Mononuclear cell (primary cell): ENCODE data around the gene TBC1D22A. TPM values are rescaled to one million over a fixed set of nuclear protein-coding genes. Genes with fewer than 3 reads are reported as not detected.

Experiments
- H3K27me3 ChIP-seq: 2 replicates; pipeline ENCODE4 v1.6.0; 2011; ENCODE audit warnings: low read length, control low read depth; ENCODE audit not compliant: insufficient read depth
- H3K4me1 ChIP-seq: 2 replicates; pipeline ENCODE4 v1.5.1; 2011; ENCODE audit warnings: mild to moderate bottlenecking, low read length, control low read depth; ENCODE audit not compliant: insufficient read depth
- H3K4me3 ChIP-seq: 2 replicates; pipeline ENCODE4 v1.5.1; 2011; ENCODE audit warnings: mild to moderate bottlenecking, low read length, moderate library complexity
- H3K9me3 ChIP-seq: 2 replicates; pipeline ENCODE4 v1.5.1; 2011; ENCODE audit warnings: low read depth, mild to moderate bottlenecking, control low read depth, low read length
- total RNA-seq: library from RNA; depleted of rRNA; stranded (reverse); fragments of >200 nt; gene quantifications from one replicate; pipeline ENCODE4 v1.2.3, GENCODE V29; 2012

Gene TBC1D22A
- total RNA-seq, 1 donor, result 14.1 TPM

GRCh38 chr22:47090591-47091245 lies 328.3 kb downstream of the TBC1D22A start:
- no peak overlapping the region for H3K4me3 ChIP-seq
- no peaks in the 10 kb centered on the region for H3K9me3 ChIP-seq
- no peaks in the 10 kb centered on the region for H3K27me3 ChIP-seq
- peaks cover 11% of the 10 kb centered on the region for H3K4me1 ChIP-seq

- no peaks in the 10 kb centered on the region for H3K27me3 ChIP-seq
- H3K4me3 ChIP-seq, result no peak overlapping the region
- H3K9me3 ChIP-seq, result no peaks in the 10 kb centered on the region
- H3K4me1 ChIP-seq, result peaks cover 11% of the 10 kb centered on the region
Observed at GRCh38 chr22:47091246-47091651, 328.8 kb downstream of the TBC1D22A start.

DNA sequence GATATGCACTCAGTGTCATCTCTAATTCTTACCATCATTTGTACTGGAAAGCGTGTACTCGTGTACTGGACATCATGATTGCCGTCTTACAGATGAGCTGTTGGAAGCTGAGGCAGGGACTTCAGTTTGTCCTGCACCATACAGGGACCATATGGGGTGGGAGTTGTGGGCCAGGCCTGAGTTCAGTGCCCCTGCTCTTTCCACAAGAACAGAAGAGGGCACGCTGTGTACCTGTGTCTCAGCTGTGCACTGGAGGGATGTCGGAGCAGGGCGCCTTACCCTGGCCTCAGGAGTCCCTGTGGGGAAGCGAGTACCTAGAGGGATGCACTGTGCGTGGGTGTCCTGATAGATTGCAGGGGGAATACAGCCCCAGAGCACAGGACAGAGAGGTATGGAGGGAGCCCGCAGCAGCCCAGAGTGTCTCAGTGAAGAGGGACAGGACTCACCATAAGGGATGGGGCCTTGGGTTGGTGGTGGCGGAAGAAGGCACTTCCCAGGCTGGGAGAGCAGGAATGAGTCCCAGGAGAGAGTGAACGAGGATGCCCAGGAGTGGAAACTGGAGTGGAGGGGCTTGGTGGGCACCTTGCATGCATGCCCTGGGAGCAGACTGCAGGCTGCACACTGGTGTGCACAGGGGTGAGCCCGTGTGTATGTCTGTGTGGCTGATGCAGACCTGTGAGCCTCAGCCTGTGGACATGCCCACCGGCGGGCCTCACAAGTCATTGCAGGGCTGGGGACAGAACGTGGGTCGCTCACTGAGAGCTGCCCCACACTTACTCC lies 329.7 kb downstream of the TBC1D22A start:
- Histone ChIP-seq H3K4me3 (no peak overlapping the region), H3K27me3 (no peaks in the 10 kb centered on the region), H3K9me3 (no peaks in the 10 kb centered on the region), H3K4me1 (peaks cover 11% of the 10 kb centered on the region)

- peaks cover 11% of the 10 kb centered on the region for H3K4me1 ChIP-seq
- H3K4me3 ChIP-seq, result no peak overlapping the region
- no peaks in the 10 kb centered on the region for H3K27me3 ChIP-seq
- H3K9me3 ChIP-seq, result no peaks in the 10 kb centered on the region
Observed at GRCh38 chr22:47092896-47093311, 330.5 kb downstream of the TBC1D22A start.

DNA sequence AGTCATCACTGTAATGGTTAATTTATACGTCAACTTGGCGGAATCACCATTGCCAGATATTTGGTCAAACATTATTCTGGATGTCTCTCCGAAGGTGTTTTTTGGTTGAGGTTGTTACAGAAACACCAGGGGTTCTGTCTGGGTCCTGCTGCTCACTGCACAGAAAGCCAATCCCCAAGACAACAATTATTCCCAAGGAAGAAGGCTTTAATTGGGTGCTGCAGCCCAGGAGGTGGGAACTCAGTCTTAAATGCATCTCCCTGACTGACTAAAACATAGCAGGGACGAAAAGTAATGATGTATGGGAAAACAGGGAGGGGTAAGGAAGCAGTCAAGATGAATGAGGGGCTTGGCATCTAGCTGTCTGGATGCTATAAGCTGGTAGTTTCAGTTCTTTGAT lies 331.3 kb downstream of the TBC1D22A start:
- no peak overlapping the region for H3K4me3 ChIP-seq
- no peaks in the 10 kb centered on the region for H3K27me3 ChIP-seq
- peaks cover 11% of the 10 kb centered on the region for H3K4me1 ChIP-seq
- H3K9me3 ChIP-seq, result no peaks in the 10 kb centered on the region

- no peaks in the 10 kb centered on the region for H3K27me3 ChIP-seq
- no peaks in the 10 kb centered on the region for H3K9me3 ChIP-seq
- peaks cover 10% of the 10 kb centered on the region for H3K4me1 ChIP-seq
- no peak overlapping the region for H3K4me3 ChIP-seq
Observed at GRCh38 chr22:47094861-47095330, 332.4 kb downstream of the TBC1D22A start.

DNA sequence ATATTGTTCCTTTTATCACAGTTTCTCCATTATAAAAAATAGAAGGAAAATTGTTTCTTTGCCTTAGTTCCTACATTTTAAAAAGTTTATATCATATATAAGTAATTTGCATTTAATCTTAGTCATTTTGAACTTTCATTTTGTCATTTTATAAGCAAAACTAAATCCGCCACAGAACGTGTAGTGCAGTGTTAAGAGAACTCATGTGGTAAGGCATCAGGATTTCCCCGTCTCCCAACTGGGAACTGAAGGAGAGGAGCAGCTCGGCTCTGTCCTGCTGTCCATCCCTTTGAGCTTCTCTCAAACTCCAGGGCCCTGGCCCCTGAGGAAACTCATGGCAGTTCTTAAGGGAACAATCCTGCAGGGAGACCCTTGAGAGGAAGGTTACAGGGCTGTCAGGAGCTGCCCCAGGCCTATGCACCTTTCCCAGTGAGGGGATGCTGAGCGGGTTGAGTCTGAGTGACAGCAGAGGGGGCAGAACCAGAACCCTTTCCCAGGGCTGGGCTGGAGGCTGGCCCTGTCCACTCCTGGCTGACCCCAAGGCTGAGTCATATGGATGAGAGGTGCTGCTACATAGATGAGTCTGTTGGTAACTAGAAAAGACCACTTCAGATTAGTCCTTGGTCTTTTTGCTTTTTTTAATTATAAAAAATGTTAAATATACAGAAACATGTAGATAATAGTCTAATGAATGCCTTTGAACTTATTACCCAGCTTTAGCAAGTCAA lies 333.1 kb downstream of the TBC1D22A start:
- H3K4me3 ChIP-seq, result no peak overlapping the region
- H3K4me1 ChIP-seq, result peaks cover 3% of the 10 kb centered on the region
- no peaks in the 10 kb centered on the region for H3K27me3 ChIP-seq
- H3K9me3 ChIP-seq, result no peaks in the 10 kb centered on the region

DNA sequence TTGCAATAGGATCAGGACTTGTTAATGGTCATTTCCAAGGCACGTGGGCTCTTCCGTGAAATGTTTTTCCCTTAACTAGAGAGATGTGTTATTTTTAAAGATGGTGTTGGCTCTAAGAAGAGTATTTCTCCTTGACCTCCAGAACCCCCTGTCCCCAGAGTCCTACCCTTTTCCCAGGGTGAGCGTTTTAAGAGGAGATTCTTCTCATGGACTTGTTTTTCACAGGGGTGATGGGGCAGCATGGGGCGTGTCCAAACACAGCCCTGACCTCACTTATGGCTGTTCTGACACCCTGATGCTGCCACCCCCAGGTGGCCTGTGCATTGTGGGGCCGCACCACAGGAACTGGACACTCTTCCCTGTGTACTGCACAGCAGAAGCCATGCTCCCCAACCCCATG lies 335.7 kb downstream of the TBC1D22A start:
- no peaks in the 10 kb centered on the region for H3K27me3 ChIP-seq
- no peak overlapping the region for H3K4me3 ChIP-seq
- no peaks in the 10 kb centered on the region for H3K9me3 ChIP-seq
- H3K4me1 ChIP-seq, result no peaks in the 10 kb centered on the region

DNA sequence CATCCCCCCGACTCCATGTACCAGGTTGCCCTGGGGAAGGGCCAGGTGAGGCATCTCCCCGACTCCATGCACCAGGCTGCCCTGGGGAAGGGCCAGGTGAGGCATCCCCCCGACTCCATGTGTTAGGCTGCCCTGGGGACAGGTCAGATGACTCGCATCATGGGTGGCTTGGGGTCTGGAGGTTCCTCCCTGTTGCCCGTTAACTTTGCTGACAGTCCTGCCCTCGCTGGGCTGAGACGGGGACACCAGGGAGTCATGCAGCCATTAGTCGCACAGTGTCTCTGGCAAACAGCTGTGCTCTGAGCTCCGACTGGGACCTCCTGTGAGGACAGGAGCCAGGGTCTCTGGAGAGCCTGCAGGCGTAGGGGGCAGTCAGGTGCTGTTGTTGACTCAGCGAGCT lies 336.1 kb downstream of the TBC1D22A start:
- Histone ChIP-seq H3K4me1 (no peaks in the 10 kb centered on the region), H3K9me3 (no peaks in the 10 kb centered on the region), H3K4me3 (no peak overlapping the region), H3K27me3 (no peaks in the 10 kb centered on the region)

DNA sequence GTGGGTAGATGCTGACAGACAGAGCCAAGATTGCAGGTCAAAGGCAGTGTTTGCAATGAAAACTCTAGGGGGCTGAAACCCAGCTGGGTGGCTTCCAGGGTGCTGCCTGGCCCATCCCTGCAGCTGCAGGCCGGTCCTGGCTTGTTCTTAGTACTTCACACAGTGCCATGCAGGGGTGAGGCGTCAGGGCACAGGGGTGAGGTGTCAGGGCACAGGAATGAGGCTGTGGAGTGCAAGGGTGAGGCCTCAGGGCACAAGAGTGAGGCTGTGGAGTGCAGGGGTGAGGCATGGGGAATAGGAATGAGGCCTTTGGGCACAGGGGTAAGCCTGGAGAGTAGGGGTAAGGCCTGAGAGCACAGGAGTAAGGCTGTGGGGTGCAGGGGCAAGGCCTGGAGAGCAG lies 337.6 kb downstream of the TBC1D22A start:
- Histone ChIP-seq H3K27me3 (no peaks in the 10 kb centered on the region), H3K4me3 (no peak overlapping the region), H3K9me3 (no peaks in the 10 kb centered on the region), H3K4me1 (no peaks in the 10 kb centered on the region)

DNA sequence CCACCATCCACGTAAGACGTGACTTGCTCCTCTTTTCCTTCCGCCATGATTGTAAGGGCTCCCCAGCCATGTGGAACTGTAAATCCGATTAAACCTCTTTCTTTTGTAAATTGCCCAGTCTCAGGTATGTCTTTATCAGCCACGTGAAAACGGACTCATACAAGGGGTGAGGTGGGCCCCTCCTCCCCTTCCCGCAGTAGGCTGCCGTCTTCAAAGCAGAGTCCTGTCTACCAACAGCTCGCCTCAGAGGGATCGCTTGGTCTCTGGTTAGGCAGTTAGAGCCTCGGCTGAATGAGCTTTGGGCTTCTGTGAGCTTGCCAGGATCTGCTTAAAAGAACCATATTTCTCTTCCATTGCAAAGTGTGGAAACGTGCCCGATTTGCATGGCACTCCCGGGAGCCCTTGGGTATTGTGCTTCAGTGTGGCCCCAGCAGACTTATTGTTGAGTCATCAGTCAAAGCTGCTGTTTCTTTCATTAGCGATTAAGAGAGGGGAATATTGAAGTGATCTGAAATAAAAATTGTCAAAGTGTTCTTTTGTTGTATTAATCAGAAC lies 338.3 kb downstream of the TBC1D22A start:
- no peaks in the 10 kb centered on the region for H3K27me3 ChIP-seq

DNA sequence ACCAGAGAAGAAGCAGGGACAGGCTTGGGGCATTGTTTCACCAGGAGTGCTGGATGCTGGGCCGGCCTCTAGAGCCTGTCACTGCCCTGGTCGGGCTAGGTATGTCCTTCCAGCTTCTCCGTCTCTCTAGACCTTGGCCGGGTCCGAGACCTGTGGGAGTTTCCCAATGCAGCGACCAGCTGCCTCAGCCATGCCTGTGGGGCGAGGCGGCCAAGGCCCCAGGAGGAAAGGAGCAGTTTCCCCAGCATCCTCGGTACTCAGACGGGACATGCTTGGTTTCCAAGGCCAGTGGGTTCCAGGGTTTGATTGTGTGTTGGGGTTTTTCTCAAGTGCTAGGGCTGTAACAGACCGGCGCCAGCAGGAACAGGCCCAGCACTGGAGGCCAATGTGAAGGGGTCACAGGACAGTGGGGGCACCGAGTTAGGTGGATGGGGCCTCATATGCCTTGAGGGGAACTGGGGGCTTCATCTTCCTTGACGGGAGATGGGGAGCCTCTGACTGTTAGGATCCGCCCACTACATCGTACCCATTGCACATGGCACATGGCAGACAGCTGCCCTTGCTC lies 339.0 kb downstream of the TBC1D22A start:
- Histone ChIP-seq H3K4me3 (no peak overlapping the region), H3K4me1 (no peaks in the 10 kb centered on the region), H3K9me3 (no peaks in the 10 kb centered on the region), H3K27me3 (no peaks in the 10 kb centered on the region)

More for the DNA sequence above, 338.3 kb downstream of the TBC1D22A start:
- Histone ChIP-seq H3K4me1 (no peaks in the 10 kb centered on the region), H3K4me3 (no peak overlapping the region), H3K9me3 (no peaks in the 10 kb centered on the region)

DNA sequence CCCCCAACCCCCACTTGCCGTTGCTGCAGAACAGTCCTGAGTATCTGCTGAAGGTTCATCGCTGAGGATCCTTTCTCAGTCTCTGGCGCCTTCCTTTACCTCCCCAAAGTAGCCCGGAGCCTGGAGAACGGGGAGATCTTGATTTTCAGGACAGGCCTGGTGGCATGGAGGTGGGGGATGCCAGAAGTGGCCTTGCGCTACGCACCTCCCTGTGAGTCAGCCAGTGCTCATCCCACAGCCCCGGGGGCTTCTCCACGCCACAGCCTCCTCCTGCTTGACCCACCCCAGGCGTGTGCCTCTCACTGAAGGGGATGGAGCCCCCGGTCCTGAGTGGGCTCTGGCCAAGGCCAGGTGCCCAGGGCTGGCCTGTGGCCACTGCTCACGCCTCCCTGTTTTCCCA lies 339.6 kb downstream of the TBC1D22A start:
- H3K27me3 ChIP-seq, result no peaks in the 10 kb centered on the region
- no peak overlapping the region for H3K4me3 ChIP-seq
- H3K9me3 ChIP-seq, result no peaks in the 10 kb centered on the region
- H3K4me1 ChIP-seq, result no peaks in the 10 kb centered on the region

GRCh38 chr22:47102648-47103047 lies 340.2 kb downstream of the TBC1D22A start:
- Histone ChIP-seq H3K27me3 (no peaks in the 10 kb centered on the region), H3K4me1 (no peaks in the 10 kb centered on the region), H3K9me3 (no peaks in the 10 kb centered on the region), H3K4me3 (no peak overlapping the region)

GRCh38 chr22:47105085-47105484 lies 342.6 kb downstream of the TBC1D22A start:
- Histone ChIP-seq H3K4me3 (no peak overlapping the region), H3K27me3 (no peaks in the 10 kb centered on the region), H3K4me1 (no peaks in the 10 kb centered on the region), H3K9me3 (no peaks in the 10 kb centered on the region)
